GM12878 (cell line): Measurements from ENCODE around the gene PSMD1. TPM values are rescaled to one million over a fixed set of nuclear protein-coding genes. Genes with fewer than 3 reads are reported as not detected.

Experiments used
- ATAC-seq: fragments of 200-7000 bp; cut with Tn5 transposase; 3 replicates; pipeline ENCODE4 v1.9.1; 2020; ENCODE audit warnings: mild to moderate bottlenecking, moderate library complexity
- BruUV-seq: library from RNA; stranded (reverse); fragments of 400-500 nt; replicated peaks from 2 replicates; lab custom pipeline; 2021; lab: Mats Ljungman, UMichigan
- CTCF ChIA-PET: fragments of 300-600 bp; sonication (Branson Sonifier 250); formaldehyde crosslinking; extraction: SDS; loops from one replicate; lab custom pipeline; 2021; ENCODE audit warnings: inconsistent platforms; lab: Yijun Ruan, JAX
- POLR2A ChIA-PET: fragments of 350-600 bp; formaldehyde crosslinking; extraction: SDS; loops from one replicate; lab custom pipeline; 2021; ENCODE audit warnings: inconsistent platforms; lab: Charles Lee
- RAD21 ChIA-PET: fragments of 300-600 bp; sonication (Branson Sonifier 250); formaldehyde crosslinking; loops from one replicate; lab custom pipeline; 2023; ENCODE audit warnings: antibody characterized with exemption; ENCODE audit not compliant: unreplicated experiment; lab: Charles Lee
- SMC1A ChIA-PET: fragments of 300-600 bp; sonication (Branson Sonifier 250); formaldehyde crosslinking; loops from one replicate; lab custom pipeline; 2023; ENCODE audit not compliant: unreplicated experiment, uncharacterized antibody; lab: Charles Lee
- DNase-seq: peaks from one replicate; pipeline ENCODE4 v3.0.0-alpha.2; 2011; ENCODE audit warnings: low read depth, low spot score
- FAIRE-seq: peaks from 3 replicates; lab custom pipeline; 2011; peaks lifted over from hg19 to GRCh38; lab: Jason Lieb, UNC
- H2AFZ ChIP-seq: 2 replicates; pipeline ENCODE4 v1.6.0; 2011; ENCODE audit warnings: low read depth, low read length, control low read depth; ENCODE audit not compliant: control insufficient read depth
- H3K27ac ChIP-seq: 2 replicates; pipeline ENCODE4 v1.5.1; 2011; ENCODE audit warnings: control low read depth; ENCODE audit not compliant: control insufficient read depth, insufficient read depth
- H3K27me3 ChIP-seq, 2 experiments: replicated peaks in 1 of 2; 2 replicates each; pipeline versions ENCODE4 v1.6.0 to v1.6.1; 2011; ENCODE audit warnings: low read length in 1 of 2; ENCODE audit not compliant: control insufficient read depth in 2 of 2, insufficient read depth in 2 of 2
- H3K36me3 ChIP-seq, 2 experiments: 2 replicates each; pipeline ENCODE4 v1.5.1; 2011; ENCODE audit warnings: low read length in 1 of 2; ENCODE audit not compliant: control insufficient read depth in 2 of 2, insufficient read depth in 2 of 2
- H3K4me1 ChIP-seq: 2 replicates; pipeline ENCODE4 v1.6.1; 2011; ENCODE audit warnings: mild to moderate bottlenecking, low read length, moderate library complexity, mixed read lengths; ENCODE audit not compliant: control insufficient read depth, insufficient read depth
- H3K4me2 ChIP-seq: 2 replicates; pipeline ENCODE4 v1.6.0; 2011; ENCODE audit warnings: control low read depth; ENCODE audit not compliant: control insufficient read depth, insufficient read depth
- H3K4me3 ChIP-seq: fragments of 200-600 bp; sonication (generic); 2 replicates; pipeline ENCODE4 v1.5.1; 2016
- H3K79me2 ChIP-seq: 2 replicates; pipeline ENCODE4 v1.6.0; 2011; ENCODE audit warnings: low read length; ENCODE audit not compliant: control insufficient read depth, insufficient read depth
- H3K9ac ChIP-seq: 2 replicates; pipeline ENCODE4 v1.8.0; 2011; ENCODE audit warnings: low read length, control low read depth, mixed read lengths; ENCODE audit not compliant: control insufficient read depth, insufficient read depth
- H3K9me3 ChIP-seq: replicated peaks from 3 replicates; pipeline ENCODE4 v1.5.1; 2011; ENCODE audit warnings: mild to moderate bottlenecking, low read length; ENCODE audit not compliant: control insufficient read depth, insufficient read depth
- H4K20me1 ChIP-seq: 2 replicates; pipeline ENCODE4 v1.6.0; 2011; ENCODE audit not compliant: control insufficient read depth, insufficient read depth
- ATF3 ChIP-seq: IDR thresholded peaks from 2 replicates; pipeline ENCODE4 v1.6.1; 2011; ENCODE audit warnings: low read depth, mild to moderate bottlenecking, low read length, moderate library complexity, borderline replicate concordance; ENCODE audit errors: extremely low read depth
- ATF7 ChIP-seq: fragments of 450-650 bp; IDR thresholded peaks from 2 replicates; pipeline ENCODE4 v1.6.1; 2016; ENCODE audit warnings: low read depth, mild to moderate bottlenecking
- EGR1 ChIP-seq, 2 experiments: IDR thresholded peaks; 1 replicate in 1 of 2; 2 replicates in 1 of 2; pipeline ENCODE4 v1.6.1; 2011 to 2012; ENCODE audit warnings: low read depth in 2 of 2, low read length in 2 of 2, borderline replicate concordance in 1 of 2, mild to moderate bottlenecking in 1 of 2, moderate library complexity in 1 of 2
- ETV6 ChIP-seq, 2 experiments: fragments of 450-650 bp in 1 of 2; IDR thresholded peaks in 1 of 2; conservative IDR thresholded peaks in 1 of 2; 2 replicates each; pipeline ENCODE4 v1.6.1; 2014; ENCODE audit warnings: antibody characterized with exemption in 1 of 2, borderline replicate concordance in 1 of 2, low read depth in 1 of 2, mild to moderate bottlenecking in 1 of 2, moderate library complexity in 1 of 2
- HDAC2 ChIP-seq: fragments of 200-600 bp; sonication (generic); IDR thresholded peaks from 2 replicates; pipeline ENCODE4 v1.6.1; 2017
- MEF2A ChIP-seq: IDR thresholded peaks from 2 replicates; pipeline ENCODE4 v1.6.1; 2011; ENCODE audit warnings: low read depth, mild to moderate bottlenecking, low read length, moderate library complexity; ENCODE audit not compliant: insufficient read depth
- MTA2 ChIP-seq: fragments of 450-650 bp; IDR thresholded peaks from 2 replicates; pipeline ENCODE4 v1.6.1; 2016; ENCODE audit warnings: low read depth, mild to moderate bottlenecking, moderate library complexity
- MYB ChIP-seq: fragments of 150-350 bp; IDR thresholded peaks from 2 replicates; pipeline ENCODE4 v1.6.1; 2014; ENCODE audit warnings: mild to moderate bottlenecking, low read depth, low read length, borderline replicate concordance
- NFXL1 ChIP-seq: fragments of 450-650 bp; IDR thresholded peaks from 2 replicates; pipeline ENCODE4 v1.6.1; 2017; ENCODE audit warnings: antibody characterized with exemption, mild to moderate bottlenecking, borderline replicate concordance
- NR2C1 ChIP-seq: fragments of 450-650 bp; IDR thresholded peaks from 2 replicates; pipeline ENCODE4 v1.6.1; 2017; ENCODE audit warnings: antibody characterized with exemption, mild to moderate bottlenecking, moderate library complexity
- NRF1 ChIP-seq: conservative IDR thresholded peaks from 2 replicates; pipeline ENCODE4 v1.6.1; 2011; ENCODE audit warnings: mild to moderate bottlenecking, low read depth, low read length, improper control_type of control experiment
- PBX3 ChIP-seq: IDR thresholded peaks from 2 replicates; pipeline ENCODE4 v1.6.1; 2011; ENCODE audit warnings: mild to moderate bottlenecking, low read depth, low read length, moderate library complexity; ENCODE audit not compliant: insufficient replicate concordance
- SREBF1 ChIP-seq: IDR thresholded peaks from 2 replicates; pipeline ENCODE4 v1.6.1; 2012; ENCODE audit warnings: mild to moderate bottlenecking, low read length
- TAF1 ChIP-seq: IDR thresholded peaks from 2 replicates; pipeline ENCODE4 v1.6.1; 2011; ENCODE audit warnings: mild to moderate bottlenecking, low read depth, low read length, borderline replicate concordance
- WGBS: methylation state at CpG from one replicate; pipeline ENCODE4 v1.1.6; 2016; ENCODE audit warnings: low lambda C conversion rate; ENCODE audit not compliant: insufficient replicate concordance, insufficient coverage; ENCODE audit errors: missing lambda C conversion rate; 5-methylcytosine and 5-hydroxymethylcytosine counted together
- in situ Hi-C: fragments of 300-500 bp; cut with MboI; formaldehyde crosslinking; loops from 9 replicates; pipeline ENCODE4 v1.14.3; 2018; ENCODE audit warnings: mixed read lengths
- intact Hi-C: fragments of 100-400 bp; cut with micrococcal nuclease; formaldehyde crosslinking; loops from one replicate; pipeline ENCODE4 v1.14.2; 2022; ENCODE audit not compliant: unreplicated experiment
- polyA plus RNA-seq, 11 experiments: library from polyadenylated mRNA; depleted of rRNA in 4 of 11; unstranded in 6 of 11; stranded (reverse) in 5 of 11; fragments of >200 nt; fragmentation: Nextera tagmentation in 4 of 11; fragmentation: Illumina TruSeq in 1 of 11; extraction: Ambion mirVana in 4 of 11; extraction: Trizol in 1 of 11; gene quantifications; 1 replicate in 1 of 11; 2 replicates in 10 of 11; pipeline versions ENCODE4 v1.2.1 to v1.2.3, GENCODE V29; 2011 to 2016; ENCODE audit warnings: inconsistent platforms in 2 of 11, missing spikeins in 2 of 11, low read depth in 1 of 11
- total RNA-seq, 4 experiments: library from RNA; depleted of rRNA in 3 of 4; stranded (reverse); fragments of >200 nt in 3 of 4; fragmentation: Illumina TruSeq in 1 of 4; extraction: Trizol in 1 of 4; gene quantifications; 2 replicates each; pipeline versions ENCODE4 v1.2.1 to v1.2.3, GENCODE V29; 2013 to 2021
- TF ChIP-seq, protein P1 (sequence below): fragments of 150-350 bp; IDR thresholded peaks from 2 replicates; pipeline ENCODE4 v1.6.1; 2016; ENCODE audit warnings: low read depth, low read length
- TF ChIP-seq, protein P2 (sequence below): IDR thresholded peaks from 2 replicates; pipeline ENCODE4 v1.6.1; 2012; ENCODE audit warnings: low read depth, low read length, improper control_type of control experiment

Gene PSMD1
- total and polyA plus RNA-seq, 10 of the 15 experiments (the other 5 are each of a cell fraction or from before 2014, with no cell fraction given): 87.4 to 220 (median 139) TPM

GRCh38 chr2:231018184-231018583 is 38.5 kb upstream of the PSMD1 start:
- Histone ChIP-seq H3K4me2 (no peak overlapping the region), H3K9me3 (no peaks in the 10 kb centered on the region), H3K27me3 (peaks cover 0 to 2% of the 10 kb centered on the region in 2 experiments; a peak in 3 of 4 replicates), H3K36me3 (no peaks in the 10 kb centered on the region), H3K79me2 (no peaks in the 10 kb centered on the region), H4K20me1 (no peaks in the 10 kb centered on the region), H3K4me1 (no peaks in the 10 kb centered on the region), H2AFZ (no peak overlapping the region), H3K9ac (no peak overlapping the region), H3K27ac (no peak overlapping the region), H3K4me3 (no peak overlapping the region)
- ChIA-PET SMC1A (interaction anchor here (1.3 kb wide), 1 partner anchor 13 kb away, joined by 3 read pairs; no protein-coding TSS in a partner anchor), POLR2A (no interaction called here), RAD21 (no interaction called here), CTCF (interaction anchor here (1.2 to 2.1 kb wide), 3 partner anchors 8 to 194 kb away, joined by 3 to 6 read pairs (median 6); no protein-coding TSS in a partner anchor)
- no peak for ATAC-seq
- no TSS peak for BruUV-seq
- in situ Hi-C loops (no loop called here), intact Hi-C loops (no loop called here)
- WGBS: 64% methylated on average over 3 of the region's 3 CpGs
- no peak for FAIRE-seq
- no peak for DNase-seq
- TF ChIP-seq EGR1 (IDR thresholded peaks at IDR 0.05; ENCODE audit: borderline replicate concordance in 1 of 2, low read depth in 2 of 2, low read length in 2 of 2): no peak
- no peak for TF ChIP-seq ATF7
- TF ChIP-seq, protein P1, sequence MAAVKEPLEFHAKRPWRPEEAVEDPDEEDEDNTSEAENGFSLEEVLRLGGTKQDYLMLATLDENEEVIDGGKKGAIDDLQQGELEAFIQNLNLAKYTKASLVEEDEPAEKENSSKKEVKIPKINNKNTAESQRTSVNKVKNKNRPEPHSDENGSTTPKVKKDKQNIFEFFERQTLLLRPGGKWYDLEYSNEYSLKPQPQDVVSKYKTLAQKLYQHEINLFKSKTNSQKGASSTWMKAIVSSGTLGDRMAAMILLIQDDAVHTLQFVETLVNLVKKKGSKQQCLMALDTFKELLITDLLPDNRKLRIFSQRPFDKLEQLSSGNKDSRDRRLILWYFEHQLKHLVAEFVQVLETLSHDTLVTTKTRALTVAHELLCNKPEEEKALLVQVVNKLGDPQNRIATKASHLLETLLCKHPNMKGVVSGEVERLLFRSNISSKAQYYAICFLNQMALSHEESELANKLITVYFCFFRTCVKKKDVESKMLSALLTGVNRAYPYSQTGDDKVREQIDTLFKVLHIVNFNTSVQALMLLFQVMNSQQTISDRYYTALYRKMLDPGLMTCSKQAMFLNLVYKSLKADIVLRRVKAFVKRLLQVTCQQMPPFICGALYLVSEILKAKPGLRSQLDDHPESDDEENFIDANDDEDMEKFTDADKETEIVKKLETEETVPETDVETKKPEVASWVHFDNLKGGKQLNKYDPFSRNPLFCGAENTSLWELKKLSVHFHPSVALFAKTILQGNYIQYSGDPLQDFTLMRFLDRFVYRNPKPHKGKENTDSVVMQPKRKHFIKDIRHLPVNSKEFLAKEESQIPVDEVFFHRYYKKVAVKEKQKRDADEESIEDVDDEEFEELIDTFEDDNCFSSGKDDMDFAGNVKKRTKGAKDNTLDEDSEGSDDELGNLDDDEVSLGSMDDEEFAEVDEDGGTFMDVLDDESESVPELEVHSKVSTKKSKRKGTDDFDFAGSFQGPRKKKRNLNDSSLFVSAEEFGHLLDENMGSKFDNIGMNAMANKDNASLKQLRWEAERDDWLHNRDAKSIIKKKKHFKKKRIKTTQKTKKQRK: no peak
- TF ChIP-seq NR2C1: no peak
- no peak for TF ChIP-seq MEF2A
- no peak for TF ChIP-seq MYB
- no peak for TF ChIP-seq HDAC2
- TF ChIP-seq TAF1: no peak
- TF ChIP-seq MTA2: no peak
- TF ChIP-seq PBX3: no peak
- TF ChIP-seq ETV6 (conservative IDR thresholded peaks at IDR 0.05 in 1 of 2, IDR thresholded peaks at IDR 0.05 in 1 of 2; ENCODE audit: borderline replicate concordance in 1 of 2, low read depth in 1 of 2): no peak
- no peak for TF ChIP-seq NFXL1
- no peak for TF ChIP-seq ATF3
- no peak for TF ChIP-seq SREBF1
- no peak for TF ChIP-seq NRF1
- TF ChIP-seq, protein P2, sequence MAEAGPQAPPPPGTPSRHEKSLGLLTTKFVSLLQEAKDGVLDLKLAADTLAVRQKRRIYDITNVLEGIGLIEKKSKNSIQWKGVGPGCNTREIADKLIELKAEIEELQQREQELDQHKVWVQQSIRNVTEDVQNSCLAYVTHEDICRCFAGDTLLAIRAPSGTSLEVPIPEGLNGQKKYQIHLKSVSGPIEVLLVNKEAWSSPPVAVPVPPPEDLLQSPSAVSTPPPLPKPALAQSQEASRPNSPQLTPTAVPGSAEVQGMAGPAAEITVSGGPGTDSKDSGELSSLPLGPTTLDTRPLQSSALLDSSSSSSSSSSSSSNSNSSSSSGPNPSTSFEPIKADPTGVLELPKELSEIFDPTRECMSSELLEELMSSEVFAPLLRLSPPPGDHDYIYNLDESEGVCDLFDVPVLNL: no peak
